ENCODE data around the gene VGLL1. TPM values are rescaled to one million over a fixed set of nuclear protein-coding genes. Genes with fewer than 3 reads are reported as not detected.

The VGLL1 gene
- polyA plus RNA-seq, 1 donor (not counting 4 experiments of a cell fraction or from before 2014, with no cell fraction given), result 4.1 TPM

GRCh38 chrX:136589966-136590365 lies 58.0 kb downstream of the VGLL1 start:
- H3K9me1 ChIP-seq (ENCODE audit: control insufficient read depth, extremely low read depth, insufficient read depth, low read length), result no peaks in the 10 kb centered on the region
- no peak overlapping the region for H3K9ac ChIP-seq (ENCODE audit: control insufficient read depth, extremely low read depth, insufficient read depth, low read length)
- no peaks in the 10 kb centered on the region for H3K4me1 ChIP-seq (ENCODE audit: control insufficient read depth, extremely low read depth, insufficient read depth, low read length)
- no peaks in the 10 kb centered on the region for H3K79me2 ChIP-seq (ENCODE audit: control insufficient read depth, insufficient read depth, low read length)
- dilution Hi-C loops (cut with MboI; ENCODE audit: extremely low pct_ligation_motif_present, low sequenced_read_pairs), result no loop called here
- H3K4me3 ChIP-seq (ENCODE audit: control insufficient read depth in 2 of 3, extremely low read depth in 1 of 3, insufficient read depth in 2 of 3, low read depth in 1 of 3, low read length in 3 of 3), result no peak overlapping the region
- H3K4me2 ChIP-seq (ENCODE audit: control insufficient read depth, extremely low read depth, insufficient read depth, low read depth, low read length), result no peak overlapping the region
- no peak overlapping the region for H3K27ac ChIP-seq (ENCODE audit: control insufficient read depth, insufficient read depth, low read length)
- no peaks in the 10 kb centered on the region for H3K9me3 ChIP-seq (ENCODE audit: control insufficient read depth, low read depth, low read length)
- no peak for FAIRE-seq
- no peaks in the 10 kb centered on the region for H3K27me3 ChIP-seq (ENCODE audit: control insufficient read depth, extremely low read depth, insufficient read depth, low read length)
- no peak for DNase-seq (ENCODE audit: low read depth, low spot score)
- H4K20me1 ChIP-seq (ENCODE audit: control insufficient read depth, extremely low read depth, insufficient read depth, low read length), result no peaks in the 10 kb centered on the region
- TF ChIP-seq CTCF (optimal IDR thresholded peaks at IDR 0.05 in 1 of 3, IDR thresholded peaks at IDR 0.05 in 1 of 3, conservative IDR thresholded peaks at IDR 0.05 in 1 of 3; ENCODE audit: extremely low read depth in 1 of 3, insufficient read depth in 2 of 3, low read length in 3 of 3) (no peak), EZH2 (IDR thresholded peaks at IDR 0.05; ENCODE audit: low read length) (no peak)
- H2AFZ ChIP-seq (ENCODE audit: control insufficient read depth, low read length), result no peak overlapping the region
- no peaks in the 10 kb centered on the region for H3K36me3 ChIP-seq (ENCODE audit: control insufficient read depth in 2 of 2, extremely low read depth in 1 of 2, insufficient read depth in 2 of 2, low read length in 2 of 2)

DNA sequence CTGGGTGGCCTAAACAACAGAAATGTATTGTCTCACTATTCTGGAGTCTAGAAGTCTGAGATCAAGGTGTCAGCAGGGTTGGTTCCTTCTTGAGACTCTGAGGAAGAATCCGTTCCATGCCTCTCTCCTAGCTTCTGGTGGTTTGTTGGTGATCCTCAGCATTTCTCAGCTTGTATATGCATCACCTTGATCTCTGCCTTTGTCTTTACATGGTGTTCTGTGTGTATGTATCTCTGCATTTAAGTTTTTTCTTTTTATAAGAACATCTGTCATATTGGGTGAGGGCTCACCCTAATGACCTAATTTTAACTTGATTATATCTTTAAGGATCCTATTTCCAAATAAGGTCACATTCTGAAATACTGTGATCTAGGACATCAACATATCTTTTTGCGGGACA lies 65.3 kb downstream of the VGLL1 start:
- DNase-seq (ENCODE audit: low read depth, low spot score) (no peak), FAIRE-seq (no peak)
- Histone ChIP-seq H3K9me3 (ENCODE audit: control insufficient read depth, low read depth, low read length) (no peaks in the 10 kb centered on the region), H3K27ac (ENCODE audit: control insufficient read depth, insufficient read depth, low read length) (no peak overlapping the region), H2AFZ (ENCODE audit: control insufficient read depth, low read length) (no peak overlapping the region), H3K9me1 (ENCODE audit: control insufficient read depth, extremely low read depth, insufficient read depth, low read length) (no peaks in the 10 kb centered on the region), H3K4me3 (ENCODE audit: control insufficient read depth in 2 of 3, extremely low read depth in 1 of 3, insufficient read depth in 2 of 3, low read depth in 1 of 3, low read length in 3 of 3) (no peak overlapping the region), H3K4me2 (ENCODE audit: control insufficient read depth, extremely low read depth, insufficient read depth, low read depth, low read length) (no peak overlapping the region), H3K79me2 (ENCODE audit: control insufficient read depth, insufficient read depth, low read length) (no peaks in the 10 kb centered on the region), H3K4me1 (ENCODE audit: control insufficient read depth, extremely low read depth, insufficient read depth, low read length) (no peaks in the 10 kb centered on the region), H3K9ac (ENCODE audit: control insufficient read depth, extremely low read depth, insufficient read depth, low read length) (no peak overlapping the region), H4K20me1 (ENCODE audit: control insufficient read depth, extremely low read depth, insufficient read depth, low read length) (no peaks in the 10 kb centered on the region), H3K36me3 (ENCODE audit: control insufficient read depth in 2 of 2, extremely low read depth in 1 of 2, insufficient read depth in 2 of 2, low read length in 2 of 2) (no peaks in the 10 kb centered on the region), H3K27me3 (ENCODE audit: control insufficient read depth, extremely low read depth, insufficient read depth, low read length) (no peaks in the 10 kb centered on the region)
- TF ChIP-seq CTCF (optimal IDR thresholded peaks at IDR 0.05 in 1 of 3, IDR thresholded peaks at IDR 0.05 in 1 of 3, conservative IDR thresholded peaks at IDR 0.05 in 1 of 3; ENCODE audit: extremely low read depth in 1 of 3, insufficient read depth in 2 of 3, low read length in 3 of 3) (no peak), EZH2 (IDR thresholded peaks at IDR 0.05; ENCODE audit: low read length) (no peak)
- dilution Hi-C loops (cut with MboI; ENCODE audit: extremely low pct_ligation_motif_present, low sequenced_read_pairs), result no loop called here
